HG03354 (cell line): ENCODE data around the gene PRKCB.
"Not testable (repeated sequence)": the region's sequence is repeated elsewhere in the genome, so short reads cannot be mapped to it uniquely, and the experiment has no call there.

Experiments
- ATAC-seq: cut with Tn5 transposase; IDR thresholded peaks from one replicate; pipeline ENCODE4 v1.9.1; 2021; ENCODE audit warnings: mild to moderate bottlenecking; ENCODE audit not compliant: unreplicated experiment, poor library complexity, severe bottlenecking

The PRKCB gene

DNA sequence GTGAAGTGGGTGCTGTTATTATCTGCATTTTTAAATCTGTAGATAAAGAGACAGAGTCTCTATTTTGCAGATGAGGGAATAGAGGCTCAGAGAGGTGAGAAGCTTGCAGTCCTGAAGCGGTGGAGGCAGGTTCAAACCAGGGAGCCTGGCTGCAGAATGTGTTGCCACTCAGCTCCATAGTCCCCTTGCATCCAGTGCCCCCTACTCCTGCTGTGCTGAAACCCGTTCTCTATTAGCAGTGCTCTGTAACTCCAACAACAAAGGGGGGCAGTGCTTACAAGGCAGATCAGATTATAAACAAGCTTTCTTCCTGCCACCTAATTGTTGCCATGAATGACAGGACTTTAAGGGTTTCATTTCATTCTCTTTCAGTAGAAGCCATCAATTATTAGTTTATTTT is 302.2 kb downstream of the PRKCB start:
- no peak for ATAC-seq

DNA sequence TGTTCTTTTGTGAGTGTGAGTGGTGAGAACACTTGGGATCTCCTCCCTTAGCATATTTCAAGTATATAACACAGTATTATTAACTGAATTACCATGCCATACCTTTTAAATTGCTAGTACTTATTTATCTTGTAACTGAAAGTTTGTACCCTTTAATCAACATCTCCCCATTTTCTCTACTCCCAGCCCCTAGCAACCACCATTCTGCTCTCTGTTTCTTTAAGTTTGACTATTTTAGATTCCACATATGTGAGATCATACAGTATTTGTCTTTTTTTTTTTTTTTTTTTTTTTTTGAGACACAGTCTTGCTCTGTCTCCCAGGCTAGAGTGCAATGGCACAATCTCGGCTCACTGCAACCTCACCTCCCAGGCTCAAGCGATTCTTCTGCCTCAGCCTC is 302.8 kb downstream of the PRKCB start:
- no peak for ATAC-seq

DNA sequence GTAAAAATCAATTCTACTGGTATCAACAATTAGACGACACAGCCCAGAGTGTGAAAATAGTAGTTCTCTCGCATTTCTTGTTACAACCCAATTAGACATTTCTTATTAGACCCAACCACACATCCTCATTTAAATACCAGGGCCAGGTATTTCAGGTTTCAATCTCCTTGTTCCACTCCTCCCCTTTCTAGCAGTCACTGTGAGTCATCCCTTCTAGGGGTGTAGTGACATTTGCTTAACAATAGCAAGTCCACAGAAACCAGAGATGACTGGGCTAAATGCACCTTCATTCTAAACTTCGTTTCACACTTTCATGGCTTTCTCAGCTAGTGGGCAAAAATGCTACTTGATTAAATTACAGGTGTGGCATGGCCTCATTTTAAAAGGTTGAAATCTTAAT is 303.5 kb downstream of the PRKCB start:
- no peak for ATAC-seq

DNA sequence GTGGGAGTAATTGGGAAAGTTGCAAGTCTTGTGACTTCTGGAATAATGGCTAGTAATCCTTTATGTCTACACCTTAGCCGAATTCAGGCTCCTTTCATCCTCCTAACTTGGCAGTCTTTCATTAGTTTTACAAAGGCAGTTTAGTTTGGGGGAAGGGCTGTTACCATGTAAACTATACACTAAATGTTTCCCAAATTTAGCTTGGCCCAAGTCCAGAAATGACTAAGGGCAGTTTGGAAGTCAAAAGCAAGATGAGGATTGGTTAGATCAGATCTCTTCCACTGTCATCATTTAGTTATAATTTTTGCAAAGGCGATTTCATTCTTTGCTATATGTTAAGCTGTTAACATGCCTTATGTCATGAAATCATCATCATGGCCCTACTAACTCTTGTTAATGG is 304.9 kb downstream of the PRKCB start:
- no peak for ATAC-seq

DNA sequence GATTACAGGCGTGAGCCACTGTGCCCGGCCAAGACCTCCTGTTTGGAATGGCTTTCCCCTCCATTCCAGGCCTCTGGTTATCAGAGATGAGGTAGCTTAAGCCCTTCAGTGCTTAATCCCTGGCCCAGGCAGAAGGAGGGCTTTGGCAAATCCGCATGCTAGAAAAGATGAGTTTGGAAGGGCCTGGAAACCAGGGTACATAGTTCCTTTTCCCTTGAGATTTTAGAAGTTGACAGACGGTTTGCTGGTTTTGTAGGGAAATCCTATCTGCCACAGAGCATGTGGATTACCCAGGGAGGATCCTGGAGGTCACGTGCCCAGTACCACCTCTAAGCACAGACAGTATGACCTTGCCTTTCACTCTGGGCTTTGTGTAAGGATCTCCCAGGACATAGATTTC is 305.7 kb downstream of the PRKCB start:
- no peak for ATAC-seq

DNA sequence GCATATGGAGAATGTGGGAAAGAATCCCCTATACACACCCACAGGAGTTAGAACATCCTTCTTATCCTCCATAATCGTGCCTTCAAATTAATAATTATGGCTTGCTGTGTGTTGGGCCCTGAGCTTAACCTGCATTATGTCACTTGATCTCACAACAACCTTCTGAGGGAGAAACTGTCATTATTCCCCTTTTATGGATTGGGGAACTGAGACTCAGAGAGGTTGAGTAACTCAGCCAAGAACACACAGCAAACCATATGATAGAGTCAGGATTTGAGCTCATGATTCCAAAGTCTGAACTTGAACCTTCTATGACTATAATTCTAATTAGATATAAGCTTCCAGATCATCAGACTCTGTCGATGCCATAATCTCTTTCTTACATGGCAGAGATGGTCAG is 306.1 kb downstream of the PRKCB start:
- ATAC-seq, result no peak

DNA sequence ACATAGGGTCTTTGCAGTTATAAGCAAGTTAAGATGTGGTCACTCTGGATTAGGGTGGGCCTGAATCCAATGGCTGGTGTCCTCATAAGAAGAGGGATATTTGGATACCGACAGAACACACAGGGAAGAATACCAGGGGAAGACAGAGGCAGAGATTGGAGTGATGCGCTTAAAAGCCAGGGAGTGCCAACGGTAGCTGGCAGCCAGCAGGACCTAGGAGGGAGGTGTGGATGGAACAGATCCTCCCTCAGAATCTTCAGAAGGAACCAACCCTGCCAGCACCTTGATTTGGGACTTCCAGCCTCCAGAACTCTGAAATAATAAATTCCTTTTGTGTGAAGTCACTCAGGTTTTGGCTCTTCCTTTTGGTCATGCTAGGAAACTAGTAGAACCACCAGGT is 310.1 kb downstream of the PRKCB start:
- ATAC-seq, result no peak

DNA sequence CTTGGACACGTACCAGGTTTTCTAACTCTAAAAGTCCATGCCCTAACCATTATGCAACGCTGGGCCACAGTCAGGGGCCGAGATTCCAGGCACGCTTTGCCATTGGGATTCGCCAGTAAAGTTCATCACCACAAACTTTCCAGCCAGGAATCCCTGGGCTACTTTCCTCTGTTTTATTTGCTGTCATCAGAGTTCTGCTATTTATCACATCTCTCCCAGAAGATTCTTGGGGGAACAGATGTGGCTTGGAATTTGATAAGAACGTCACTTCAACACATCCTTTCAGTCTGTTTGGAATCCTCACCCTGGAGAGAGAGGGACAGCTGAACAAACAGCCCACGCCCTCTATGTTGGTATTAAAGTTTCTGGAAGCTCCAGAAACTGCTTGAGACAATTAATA is 310.7 kb downstream of the PRKCB start:
- ATAC-seq, result no peak

DNA sequence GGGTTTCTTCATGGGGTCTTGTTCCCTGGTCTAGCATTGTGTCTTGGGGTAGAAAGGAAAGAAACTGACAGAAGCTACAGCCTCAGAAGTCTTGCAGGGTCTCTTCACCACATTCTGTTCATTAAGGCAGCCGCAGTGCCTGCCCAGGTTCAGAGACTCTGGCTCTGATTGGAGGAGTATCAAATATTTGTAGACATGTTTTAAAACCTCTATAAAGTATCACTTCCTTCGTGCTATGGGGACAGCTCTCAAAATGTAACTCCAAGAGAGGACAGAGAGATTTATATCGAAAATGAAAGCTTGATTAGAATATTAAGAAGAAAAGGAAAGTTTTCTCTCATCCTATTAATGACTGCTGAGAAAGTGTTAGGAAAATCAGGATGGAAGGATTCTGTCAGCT is 313.3 kb downstream of the PRKCB start:
- ATAC-seq, result no peak

DNA sequence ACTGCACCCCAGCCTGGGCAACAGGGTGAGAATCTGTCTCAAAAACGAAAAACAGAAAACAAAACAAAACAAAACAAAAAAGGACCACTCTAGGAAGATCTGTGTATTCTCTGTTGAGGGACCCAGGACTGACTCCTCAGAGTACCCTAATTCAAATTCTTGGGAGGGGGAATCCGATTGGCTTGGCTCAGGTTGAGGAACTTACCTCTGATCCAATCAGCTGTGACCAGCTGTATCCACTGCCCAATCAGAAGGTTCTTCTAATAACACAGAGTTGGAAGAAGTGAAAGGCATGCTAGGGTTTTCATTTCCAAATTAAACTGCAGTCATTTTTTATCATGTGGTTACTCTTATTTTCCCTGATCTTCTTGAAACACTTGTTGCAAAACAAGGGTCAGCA is 314.5 kb downstream of the PRKCB start:
- ATAC-seq, result no peak

DNA sequence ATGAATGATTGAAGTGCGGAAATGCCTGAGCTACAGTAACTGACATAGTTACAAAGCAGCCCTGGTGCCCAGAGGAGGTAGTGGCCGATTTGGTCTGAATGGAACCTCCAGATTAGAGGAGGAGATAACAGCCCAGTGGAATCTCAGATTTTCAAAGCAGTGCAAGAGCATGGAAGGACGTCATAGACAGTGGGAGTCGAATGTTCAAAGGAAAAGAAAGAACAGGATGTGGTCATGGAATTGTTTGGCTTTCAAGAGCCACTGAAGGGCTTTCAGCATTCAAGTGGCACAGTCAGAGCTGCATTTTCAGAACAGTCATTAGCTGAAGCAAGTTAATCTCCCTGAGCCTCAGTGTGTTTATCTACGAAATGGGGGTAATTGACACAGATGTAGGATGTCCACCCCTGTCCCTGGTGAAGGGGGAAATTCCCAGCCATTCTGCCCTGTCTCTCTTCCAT is 315.7 kb downstream of the PRKCB start:
- no peak for ATAC-seq

DNA sequence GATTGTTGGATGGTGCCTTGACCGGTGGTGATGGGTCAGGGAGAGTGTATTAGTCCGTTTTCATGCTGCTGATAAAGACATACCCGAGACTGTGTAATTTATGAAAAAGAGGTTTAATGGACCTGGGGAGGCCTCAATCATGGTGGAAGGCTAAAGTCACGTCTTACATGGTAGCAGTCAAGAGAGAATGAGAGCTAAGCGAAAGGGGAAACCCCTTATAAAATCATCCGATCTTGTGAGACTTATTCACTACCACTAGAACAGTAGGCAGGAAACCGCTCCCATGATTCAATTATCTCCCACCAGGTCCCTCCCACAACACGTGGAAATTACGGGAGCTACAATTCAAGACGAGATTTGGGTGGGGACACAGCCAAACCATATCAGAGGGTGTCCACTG is 316.3 kb downstream of the PRKCB start:
- ATAC-seq, result not testable (repeated sequence)

DNA sequence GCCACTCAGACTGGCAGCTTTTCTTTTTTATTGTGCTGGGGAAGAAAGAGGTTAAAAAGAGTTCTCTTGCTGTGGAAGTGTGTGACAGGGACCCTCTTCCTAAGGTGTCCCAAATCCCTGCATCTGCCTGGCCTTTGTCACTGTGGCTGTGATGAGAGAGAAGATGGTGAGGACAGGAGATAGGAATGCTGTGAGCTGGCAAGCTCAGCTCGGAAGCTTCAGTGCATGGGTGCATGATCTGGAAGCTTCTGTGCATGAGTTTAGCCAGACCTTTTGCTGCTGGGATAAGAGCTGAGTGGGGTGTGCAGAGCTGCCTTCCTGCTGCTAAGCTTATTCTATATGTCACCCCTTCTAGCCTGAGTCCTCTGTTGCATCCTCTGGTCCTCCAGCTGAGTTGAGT is 317.0 kb downstream of the PRKCB start:
- ATAC-seq, result no peak

DNA sequence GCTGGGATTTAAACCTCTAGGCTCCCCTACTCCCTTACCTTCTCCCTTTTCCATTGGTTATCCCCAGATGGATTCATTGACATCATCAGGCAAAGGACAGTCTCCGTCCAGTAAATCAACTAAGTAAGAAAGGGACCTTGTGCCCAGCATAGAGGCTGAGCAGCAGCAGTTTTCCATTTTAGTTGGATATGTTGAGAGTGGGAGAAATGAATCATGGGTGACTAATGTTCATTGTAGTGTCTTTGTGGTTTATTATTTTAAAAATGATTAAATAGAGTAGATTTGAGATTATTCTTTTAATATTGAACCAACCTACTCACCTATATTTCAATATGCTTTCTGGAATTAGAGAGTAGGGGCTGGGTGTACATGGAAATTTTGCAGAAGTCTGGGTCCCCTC is 321.0 kb downstream of the PRKCB start:
- no peak for ATAC-seq

DNA sequence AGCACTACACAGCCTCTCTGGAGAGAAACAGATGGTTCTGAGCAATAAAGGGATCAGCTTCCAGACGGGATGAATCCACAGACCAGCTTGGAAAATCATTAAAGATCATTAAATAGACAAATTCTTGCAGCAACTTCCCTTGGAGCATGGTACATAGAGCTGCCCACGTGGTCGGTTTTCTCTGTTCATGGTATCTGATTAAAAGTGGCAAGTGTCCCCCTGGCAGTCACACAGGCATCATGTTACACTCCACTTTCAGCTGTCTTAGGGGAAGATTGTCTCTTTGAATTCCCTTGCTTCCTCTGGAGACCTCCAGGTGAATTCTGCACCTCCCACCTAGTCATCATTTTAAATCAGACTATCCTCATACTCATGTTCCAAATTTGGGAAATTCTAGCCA is 328.2 kb downstream of the PRKCB start:
- ATAC-seq, result no peak

DNA sequence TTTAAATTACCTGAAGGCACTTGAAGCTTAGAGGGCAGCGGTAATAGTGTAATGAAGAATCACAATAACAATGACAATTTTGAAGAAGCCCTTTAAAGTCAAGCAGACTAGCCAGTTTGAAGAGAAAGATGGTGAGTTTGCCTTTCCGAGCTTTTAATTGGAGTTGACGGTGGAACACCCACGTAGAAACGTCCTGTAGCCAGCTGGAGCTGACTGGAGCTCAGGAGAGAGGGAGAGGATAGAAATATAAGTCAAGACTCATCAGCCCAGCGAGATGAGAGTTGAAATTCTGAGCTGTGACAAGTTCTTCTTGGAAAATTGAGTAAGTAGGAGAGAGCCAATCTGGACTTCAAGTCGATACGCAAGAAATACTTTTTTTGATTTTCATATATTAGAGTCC is 328.6 kb downstream of the PRKCB start:
- ATAC-seq, result no peak

DNA sequence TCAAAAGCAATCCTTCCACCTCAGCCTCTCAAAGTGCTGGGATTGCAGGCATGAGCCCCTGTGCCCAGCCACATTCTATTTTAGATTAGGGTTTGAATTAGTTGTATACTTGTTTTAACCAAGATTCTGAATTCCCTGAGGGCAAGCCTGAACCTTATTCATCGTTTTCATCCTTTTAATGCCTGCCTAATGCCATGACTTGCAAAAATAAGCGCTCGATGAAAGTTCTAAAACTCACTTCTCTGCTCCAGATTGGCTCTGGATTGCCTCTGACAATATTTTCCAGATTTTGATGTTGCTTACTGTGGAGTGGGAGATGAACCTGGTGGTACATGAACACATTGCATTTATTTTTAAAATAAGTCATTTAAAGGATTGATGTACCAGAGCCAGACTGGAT is 329.5 kb downstream of the PRKCB start:
- no peak for ATAC-seq

DNA sequence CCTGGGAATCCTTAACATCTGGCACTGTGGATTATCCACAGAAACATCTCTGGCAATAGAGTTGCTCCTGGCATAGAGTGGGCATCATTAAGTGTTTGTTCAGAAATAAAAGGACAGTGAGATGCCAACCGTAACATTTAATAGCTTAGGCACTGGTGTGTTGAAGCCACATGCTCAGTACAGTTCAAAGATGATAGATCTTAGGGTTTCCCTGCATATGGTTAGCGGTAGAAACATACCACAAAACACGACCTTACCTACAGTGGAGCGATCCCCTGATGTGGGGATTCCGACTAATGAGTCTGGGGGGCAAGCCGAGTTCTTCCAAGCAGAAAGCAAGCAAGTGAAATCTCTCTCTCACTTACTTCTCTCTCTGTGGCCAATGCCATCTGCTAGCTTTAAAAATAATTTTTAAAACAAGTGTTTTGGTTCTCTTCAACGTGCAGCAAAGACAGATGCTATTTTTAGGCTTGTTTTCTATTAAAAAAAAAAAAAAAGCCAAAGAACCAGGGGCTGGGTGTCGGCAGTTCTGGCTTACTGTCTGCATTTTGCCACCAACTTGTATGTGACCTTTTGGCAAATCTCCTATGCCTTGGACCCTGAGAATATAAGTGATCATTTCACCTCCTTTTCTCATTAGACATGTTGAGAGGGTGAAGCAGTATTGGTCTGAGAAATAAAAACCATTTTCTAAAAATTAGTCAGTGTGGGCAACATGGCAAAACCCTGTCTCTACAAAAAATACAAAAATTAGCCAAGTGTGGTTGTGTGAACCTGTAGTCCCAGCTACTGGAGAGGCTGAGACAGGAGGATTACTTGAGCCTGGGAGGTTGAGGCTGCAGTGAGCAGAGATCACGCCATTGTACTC is 331.1 kb downstream of the PRKCB start:
- no peak for ATAC-seq

DNA sequence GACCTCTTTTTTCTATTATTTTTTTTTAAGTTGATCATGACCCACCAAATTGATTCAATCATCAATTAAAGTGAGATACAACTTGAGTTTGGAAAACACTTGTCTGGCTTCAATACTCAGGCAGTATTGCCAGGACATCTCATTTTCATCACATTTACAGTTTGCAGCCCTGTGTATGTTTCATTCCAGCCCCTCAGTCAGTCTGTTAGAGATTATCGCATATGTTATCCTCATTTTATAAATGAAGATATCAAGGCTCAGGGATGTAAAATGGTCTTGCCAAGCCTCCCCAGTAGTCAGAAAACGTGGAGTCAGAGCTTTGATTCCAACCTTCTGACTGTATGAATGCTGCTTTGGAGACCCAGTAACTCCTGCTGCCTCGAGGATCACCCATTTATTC is 333.1 kb downstream of the PRKCB start:
- no peak for ATAC-seq

DNA sequence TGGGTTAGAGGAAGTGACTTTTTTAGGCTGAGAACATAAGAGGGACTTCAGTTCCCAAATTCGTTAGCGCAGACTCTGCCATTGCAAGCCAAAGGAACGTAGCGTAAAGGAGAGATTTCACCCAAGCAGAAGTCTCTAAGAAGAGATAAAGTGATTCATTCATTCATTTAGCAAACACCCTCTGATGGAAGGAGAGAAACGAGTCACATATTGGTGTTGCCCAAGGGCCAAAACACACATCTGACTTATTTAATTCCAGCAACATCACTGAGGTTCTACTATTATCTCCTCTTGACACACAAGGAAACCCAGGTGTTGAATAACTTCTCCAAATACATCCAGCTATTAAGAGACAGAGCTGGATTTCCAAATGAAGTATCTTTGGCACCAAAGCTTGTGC is 334.6 kb downstream of the PRKCB start:
- no peak for ATAC-seq

DNA sequence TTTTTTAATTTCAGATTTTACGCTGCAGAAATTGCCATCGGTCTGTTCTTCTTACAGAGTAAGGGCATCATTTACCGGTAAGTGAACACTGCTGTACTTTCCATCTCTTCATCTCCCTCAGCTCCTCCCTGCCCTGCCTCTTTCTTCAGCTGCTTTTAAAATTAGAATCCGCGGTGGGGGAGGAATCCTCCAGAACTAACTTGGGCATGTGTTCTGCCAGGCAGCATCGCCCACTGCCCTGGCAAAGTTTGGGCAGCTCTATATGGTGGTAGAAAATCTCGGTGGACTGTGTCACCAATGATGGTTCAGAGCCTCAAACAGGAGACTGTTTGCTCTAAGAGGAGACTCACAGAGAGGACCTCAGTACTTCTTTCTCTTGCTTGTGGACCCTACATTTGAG is 338.7 kb downstream of the PRKCB start:
- no peak for ATAC-seq

DNA sequence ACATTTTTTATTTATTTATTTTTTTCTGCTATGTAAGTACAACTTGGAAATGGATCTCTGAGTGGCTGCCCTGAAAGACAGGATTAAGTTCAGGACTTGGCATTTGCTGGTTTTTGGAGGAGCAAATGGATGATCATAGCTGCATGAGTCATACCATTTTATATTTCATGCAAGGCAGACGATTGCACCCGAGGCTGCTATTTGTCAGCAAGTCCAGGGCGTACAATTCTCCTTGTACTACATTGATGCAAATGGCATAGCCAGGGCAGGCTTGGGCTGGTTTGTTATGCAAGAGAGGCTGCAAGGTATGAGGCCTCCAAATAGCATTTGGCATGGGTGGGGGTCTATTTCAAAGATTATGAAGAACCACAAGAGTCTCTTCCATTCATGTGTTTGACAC is 339.2 kb downstream of the PRKCB start:
- no peak for ATAC-seq
